ENCODE measurements around the gene ARNT2. TPM values are rescaled to one million over a fixed set of nuclear protein-coding genes. Genes with fewer than 3 reads are reported as not detected.

The ARNT2 gene
- total RNA-seq, 1 experiment from 2014 or later: 7.0 TPM

GRCh38 chr15:80531388-80531787 is 127.2 kb downstream of the ARNT2 start (continued):
- TF ChIP-seq, protein P1, sequence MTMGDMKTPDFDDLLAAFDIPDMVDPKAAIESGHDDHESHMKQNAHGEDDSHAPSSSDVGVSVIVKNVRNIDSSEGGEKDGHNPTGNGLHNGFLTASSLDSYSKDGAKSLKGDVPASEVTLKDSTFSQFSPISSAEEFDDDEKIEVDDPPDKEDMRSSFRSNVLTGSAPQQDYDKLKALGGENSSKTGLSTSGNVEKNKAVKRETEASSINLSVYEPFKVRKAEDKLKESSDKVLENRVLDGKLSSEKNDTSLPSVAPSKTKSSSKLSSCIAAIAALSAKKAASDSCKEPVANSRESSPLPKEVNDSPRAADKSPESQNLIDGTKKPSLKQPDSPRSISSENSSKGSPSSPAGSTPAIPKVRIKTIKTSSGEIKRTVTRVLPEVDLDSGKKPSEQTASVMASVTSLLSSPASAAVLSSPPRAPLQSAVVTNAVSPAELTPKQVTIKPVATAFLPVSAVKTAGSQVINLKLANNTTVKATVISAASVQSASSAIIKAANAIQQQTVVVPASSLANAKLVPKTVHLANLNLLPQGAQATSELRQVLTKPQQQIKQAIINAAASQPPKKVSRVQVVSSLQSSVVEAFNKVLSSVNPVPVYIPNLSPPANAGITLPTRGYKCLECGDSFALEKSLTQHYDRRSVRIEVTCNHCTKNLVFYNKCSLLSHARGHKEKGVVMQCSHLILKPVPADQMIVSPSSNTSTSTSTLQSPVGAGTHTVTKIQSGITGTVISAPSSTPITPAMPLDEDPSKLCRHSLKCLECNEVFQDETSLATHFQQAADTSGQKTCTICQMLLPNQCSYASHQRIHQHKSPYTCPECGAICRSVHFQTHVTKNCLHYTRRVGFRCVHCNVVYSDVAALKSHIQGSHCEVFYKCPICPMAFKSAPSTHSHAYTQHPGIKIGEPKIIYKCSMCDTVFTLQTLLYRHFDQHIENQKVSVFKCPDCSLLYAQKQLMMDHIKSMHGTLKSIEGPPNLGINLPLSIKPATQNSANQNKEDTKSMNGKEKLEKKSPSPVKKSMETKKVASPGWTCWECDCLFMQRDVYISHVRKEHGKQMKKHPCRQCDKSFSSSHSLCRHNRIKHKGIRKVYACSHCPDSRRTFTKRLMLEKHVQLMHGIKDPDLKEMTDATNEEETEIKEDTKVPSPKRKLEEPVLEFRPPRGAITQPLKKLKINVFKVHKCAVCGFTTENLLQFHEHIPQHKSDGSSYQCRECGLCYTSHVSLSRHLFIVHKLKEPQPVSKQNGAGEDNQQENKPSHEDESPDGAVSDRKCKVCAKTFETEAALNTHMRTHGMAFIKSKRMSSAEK (CRISPR knock-in tag; IDR thresholded peaks at IDR 0.05; ENCODE audit: borderline replicate concordance): no peak
- no peak for TF ChIP-seq HMGA2 (CRISPR knock-in tag; IDR thresholded peaks at IDR 0.05)
- no peak for TF ChIP-seq ZNF425 (CRISPR knock-in tag; conservative IDR thresholded peaks at IDR 0.05)
- TF ChIP-seq FOXP4 (CRISPR knock-in tag; IDR thresholded peaks at IDR 0.05): no peak

- no peaks in the 10 kb centered on the region; the same call in 1 of the 2 replicates for H3K27me3 Mint-ChIP-seq (ENCODE audit: low read depth)
- H3K4me3 Mint-ChIP-seq: no peak overlapping the region
- no peak for TF ChIP-seq NR1H2 (CRISPR knock-in tag; IDR thresholded peaks at IDR 0.05)
- TF ChIP-seq ZNF219 (CRISPR knock-in tag; IDR thresholded peaks at IDR 0.05; ENCODE audit: borderline replicate concordance): no peak
- TF ChIP-seq, protein P2, sequence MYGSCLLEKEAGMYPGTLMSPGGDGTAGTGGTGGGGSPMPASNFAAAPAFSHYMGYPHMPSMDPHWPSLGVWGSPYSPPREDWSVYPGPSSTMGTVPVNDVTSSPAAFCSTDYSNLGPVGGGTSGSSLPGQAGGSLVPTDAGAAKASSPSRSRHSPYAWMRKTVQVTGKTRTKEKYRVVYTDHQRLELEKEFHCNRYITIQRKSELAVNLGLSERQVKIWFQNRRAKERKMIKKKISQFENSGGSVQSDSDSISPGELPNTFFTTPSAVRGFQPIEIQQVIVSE (CRISPR knock-in tag; IDR thresholded peaks at IDR 0.05; ENCODE audit: borderline replicate concordance): no peak
- TF ChIP-seq GRHL2 (CRISPR knock-in tag; IDR thresholded peaks at IDR 0.05; ENCODE audit: insufficient replicate concordance, severe bottlenecking): no peak
- no peak for TF ChIP-seq ESRRA (CRISPR knock-in tag; IDR thresholded peaks at IDR 0.05; ENCODE audit: borderline replicate concordance)
- TF ChIP-seq FOXJ3 (CRISPR knock-in tag; IDR thresholded peaks at IDR 0.05; ENCODE audit: borderline replicate concordance): no peak
- TF ChIP-seq MYBL2 (CRISPR knock-in tag; IDR thresholded peaks at IDR 0.05): no peak
- no peak for TF ChIP-seq PREB (CRISPR knock-in tag; IDR thresholded peaks at IDR 0.05; ENCODE audit: borderline replicate concordance)
- no peak for TF ChIP-seq NFYB (CRISPR knock-in tag; conservative IDR thresholded peaks at IDR 0.05; ENCODE audit: low read depth)
- TF ChIP-seq JAZF1 (CRISPR knock-in tag; IDR thresholded peaks at IDR 0.05): no peak
- no peak for TF ChIP-seq USF2 (CRISPR knock-in tag; IDR thresholded peaks at IDR 0.05)
- TF ChIP-seq ZNF138 (CRISPR knock-in tag; conservative IDR thresholded peaks at IDR 0.05): no peak
- TF ChIP-seq CREB1 (CRISPR knock-in tag; IDR thresholded peaks at IDR 0.05): no peak
- no peak for TF ChIP-seq KAT7 (CRISPR knock-in tag; IDR thresholded peaks at IDR 0.05; ENCODE audit: borderline replicate concordance)
- H3K36me3 Mint-ChIP-seq: peaks cover 31% of the 10 kb centered on the region
- no peak for DNase-seq (ENCODE audit: low spot score)
- H3K4me1 Mint-ChIP-seq: peaks cover 11% of the 10 kb centered on the region
- ChIA-PET POLR2A (no interaction called here), CTCF (no interaction called here)
- no peak for ATAC-seq
- H3K27ac Mint-ChIP-seq: no peak overlapping the region
- H3K9me3 Mint-ChIP-seq: peaks cover 37% of the 10 kb centered on the region
These were observed 127.6 kb downstream of the ARNT2 start for GRCh38 chr15:80531796-80532195.
